ENCODE measurements around the gene OBSCN.

Gene OBSCN

GRCh38 chr1:228424685-228425660 is 217.1 kb downstream of the OBSCN start:
- H3K27ac ChIP-seq = no peak overlapping the region
- no peak for TF ChIP-seq ZFX (IDR thresholded peaks at IDR 0.05; ENCODE audit: borderline replicate concordance)
- TF ChIP-seq, protein P1, sequence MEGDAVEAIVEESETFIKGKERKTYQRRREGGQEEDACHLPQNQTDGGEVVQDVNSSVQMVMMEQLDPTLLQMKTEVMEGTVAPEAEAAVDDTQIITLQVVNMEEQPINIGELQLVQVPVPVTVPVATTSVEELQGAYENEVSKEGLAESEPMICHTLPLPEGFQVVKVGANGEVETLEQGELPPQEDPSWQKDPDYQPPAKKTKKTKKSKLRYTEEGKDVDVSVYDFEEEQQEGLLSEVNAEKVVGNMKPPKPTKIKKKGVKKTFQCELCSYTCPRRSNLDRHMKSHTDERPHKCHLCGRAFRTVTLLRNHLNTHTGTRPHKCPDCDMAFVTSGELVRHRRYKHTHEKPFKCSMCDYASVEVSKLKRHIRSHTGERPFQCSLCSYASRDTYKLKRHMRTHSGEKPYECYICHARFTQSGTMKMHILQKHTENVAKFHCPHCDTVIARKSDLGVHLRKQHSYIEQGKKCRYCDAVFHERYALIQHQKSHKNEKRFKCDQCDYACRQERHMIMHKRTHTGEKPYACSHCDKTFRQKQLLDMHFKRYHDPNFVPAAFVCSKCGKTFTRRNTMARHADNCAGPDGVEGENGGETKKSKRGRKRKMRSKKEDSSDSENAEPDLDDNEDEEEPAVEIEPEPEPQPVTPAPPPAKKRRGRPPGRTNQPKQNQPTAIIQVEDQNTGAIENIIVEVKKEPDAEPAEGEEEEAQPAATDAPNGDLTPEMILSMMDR (IDR thresholded peaks at IDR 0.05) = no peak

DNA sequence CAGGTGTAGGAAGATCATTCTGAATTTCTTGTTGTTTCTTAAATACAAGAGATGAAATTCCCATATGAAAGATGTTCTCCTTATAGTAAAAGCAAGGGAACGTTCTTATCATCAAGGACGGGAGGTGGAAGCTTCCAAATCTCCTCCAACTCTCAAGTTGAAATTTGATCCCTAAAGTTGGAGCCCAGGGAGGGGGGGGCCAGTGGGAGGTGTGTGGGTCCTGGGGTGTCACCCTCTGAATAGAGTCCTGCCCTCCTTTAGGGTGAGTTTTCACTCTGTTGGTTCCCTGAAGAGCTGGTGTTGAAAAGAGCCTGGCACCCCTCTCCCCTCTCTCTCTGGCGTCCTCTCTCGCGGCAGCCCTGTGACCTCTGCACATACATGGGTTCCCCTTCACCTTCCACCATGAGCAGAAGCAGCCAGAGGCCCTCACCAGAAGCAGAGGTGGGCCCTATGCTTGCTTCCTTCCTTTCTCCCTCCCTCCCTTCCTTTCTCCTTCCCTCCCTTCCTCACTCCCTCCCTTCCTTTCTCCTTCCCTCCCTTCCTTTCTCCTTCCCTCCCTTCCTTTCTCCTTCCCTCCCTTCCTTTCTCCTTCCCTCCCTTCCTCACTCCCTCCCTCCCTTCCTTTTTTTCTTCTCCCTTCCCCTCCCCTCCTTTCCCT is 218.8 kb downstream of the OBSCN start:
- H3K27ac ChIP-seq = no peak overlapping the region
- TF ChIP-seq, protein P1 (IDR thresholded peaks at IDR 0.05) = no peak
- no peak for TF ChIP-seq ZFX (IDR thresholded peaks at IDR 0.05; ENCODE audit: borderline replicate concordance)

- no peak for TF ChIP-seq ZFX (IDR thresholded peaks at IDR 0.05; ENCODE audit: borderline replicate concordance)
- TF ChIP-seq, protein P1 (IDR thresholded peaks at IDR 0.05) = no peak
- H3K27ac ChIP-seq = no peak overlapping the region
Observed at GRCh38 chr1:228428412-228428811, 220.6 kb downstream of the OBSCN start.

All from 22Rv1 (cell line).